HEK293 (cell line): ENCODE data around the gene ITPRIPL2.

ENCODE experiments used
- CTCF ChIA-PET: fragments of 350-600 bp; formaldehyde crosslinking; extraction: SDS; loops from one replicate; lab custom pipeline; 2021; ENCODE audit warnings: antibody characterized with exemption; lab: Yijun Ruan, JAX
- POLR2A ChIA-PET: fragments of 300-600 bp; formaldehyde crosslinking; extraction: SDS; loops from one replicate; lab custom pipeline; 2020; ENCODE audit warnings: antibody characterized with exemption, inconsistent platforms; lab: Yijun Ruan, JAX
- H3K27ac ChIP-seq: fragments of 200-500 bp; sonication (Bioruptor generic); 2 replicates; pipeline ENCODE4 v1.5.1; 2014; ENCODE audit warnings: low read depth, low read length, control low read depth, inconsistent platforms; ENCODE audit errors: extremely low read depth
- H3K36me3 ChIP-seq, 2 experiments: fragments of 200-500 bp in 1 of 2; sonication (Bioruptor generic) in 1 of 2; 1 replicate in 1 of 2; 2 replicates in 1 of 2; pipeline ENCODE4 v1.5.1; 2014 to 2017; ENCODE audit warnings: inconsistent platforms in 2 of 2, low read length in 2 of 2; ENCODE audit not compliant: control insufficient read depth in 2 of 2, insufficient read depth in 1 of 2
- H3K4me1 ChIP-seq: fragments of 200-500 bp; sonication (Bioruptor generic); 2 replicates; pipeline ENCODE4 v1.5.1; 2014; ENCODE audit warnings: mild to moderate bottlenecking, low read length, inconsistent platforms; ENCODE audit not compliant: control insufficient read depth, insufficient read depth
- H3K4me3 ChIP-seq: 2 replicates; pipeline ENCODE4 v1.5.1; 2011; ENCODE audit warnings: low read depth, mild to moderate bottlenecking, control low read depth, low read length, moderate library complexity
- H3K9me3 ChIP-seq: fragments of 200-500 bp; sonication (Bioruptor generic); 2 replicates; pipeline ENCODE4 v1.5.1; 2014; ENCODE audit warnings: low read depth, low read length, inconsistent platforms; ENCODE audit not compliant: control insufficient read depth, insufficient read depth
- GLIS2 ChIP-seq: fragments of 450-650 bp; formaldehyde crosslinking; IDR thresholded peaks from 2 replicates; pipeline ENCODE4 v1.5.1; 2016; ENCODE audit warnings: missing biosample characterization, missing genetic modification characterization
- HOXA7 ChIP-seq: sonication (generic); formaldehyde crosslinking; IDR thresholded peaks from 2 replicates; pipeline ENCODE4 v1.8.1; 2022; ENCODE audit warnings: missing genetic modification reagents, borderline replicate concordance
- IKZF3 ChIP-seq: fragments of 450-650 bp; IDR thresholded peaks from 2 replicates; pipeline ENCODE4 v1.5.0; 2018; ENCODE audit warnings: missing biosample characterization, mild to moderate bottlenecking, missing genetic modification characterization, moderate library complexity
- KLF7 ChIP-seq: fragments of 450-650 bp; formaldehyde crosslinking; IDR thresholded peaks from 2 replicates; pipeline ENCODE4 v1.5.1; 2016; ENCODE audit warnings: missing biosample characterization, missing genetic modification characterization, borderline replicate concordance
- PATZ1 ChIP-seq: fragments of 450-650 bp; formaldehyde crosslinking; IDR thresholded peaks from 2 replicates; pipeline ENCODE4 v1.5.1; 2016; ENCODE audit warnings: missing biosample characterization, missing genetic modification characterization
- ZFP69B ChIP-seq: fragments of 450-650 bp; formaldehyde crosslinking; IDR thresholded peaks from 2 replicates; pipeline ENCODE4 v1.5.1; 2016; ENCODE audit warnings: missing biosample characterization, missing genetic modification characterization
- ZIC2 ChIP-seq: fragments of 450-650 bp; formaldehyde crosslinking; IDR thresholded peaks from 2 replicates; pipeline ENCODE4 v1.5.1; 2016; ENCODE audit warnings: missing biosample characterization, missing genetic modification characterization
- ZNF121 ChIP-seq: fragments of 450-650 bp; formaldehyde crosslinking; IDR thresholded peaks from 2 replicates; pipeline ENCODE4 v1.5.1; 2016; ENCODE audit warnings: missing biosample characterization, missing genetic modification characterization
- ZNF416 ChIP-seq: fragments of 450-650 bp; formaldehyde crosslinking; IDR thresholded peaks from 2 replicates; pipeline ENCODE4 v1.5.1; 2016; ENCODE audit warnings: missing biosample characterization, missing genetic modification characterization
- ZNF449 ChIP-seq: fragments of 450-650 bp; formaldehyde crosslinking; IDR thresholded peaks from 2 replicates; pipeline ENCODE4 v1.5.1; 2017; ENCODE audit warnings: missing biosample characterization, mild to moderate bottlenecking, missing genetic modification characterization, moderate library complexity
- ZNF596 ChIP-seq: fragments of 450-650 bp; IDR thresholded peaks from 2 replicates; pipeline ENCODE4 v1.5.0; 2018; ENCODE audit warnings: missing biosample characterization, mild to moderate bottlenecking, missing genetic modification characterization, moderate library complexity
- ZNF629 ChIP-seq: fragments of 450-650 bp; formaldehyde crosslinking; IDR thresholded peaks from 2 replicates; pipeline ENCODE4 v1.5.1; 2017; ENCODE audit warnings: missing biosample characterization, missing genetic modification characterization
- ZNF664 ChIP-seq: fragments of 450-650 bp; formaldehyde crosslinking; IDR thresholded peaks from 2 replicates; pipeline ENCODE4 v1.5.1; 2016; ENCODE audit warnings: missing biosample characterization, missing genetic modification characterization
- TF ChIP-seq, protein P1 (sequence below): fragments of 450-650 bp; formaldehyde crosslinking; IDR thresholded peaks from 2 replicates; pipeline ENCODE4 v1.5.1; 2016; ENCODE audit warnings: missing biosample characterization, missing genetic modification characterization

Gene ITPRIPL2

GRCh38 chr16:19109288-19109664 is 4.5 kb upstream of the ITPRIPL2 start (continued):
- TF ChIP-seq ZFP69B (tag by site-specific recombination) (no peak), HOXA7 (no peak), GLIS2 (no peak)
- TF ChIP-seq, all 188 proteins: peak for 0

DNA sequence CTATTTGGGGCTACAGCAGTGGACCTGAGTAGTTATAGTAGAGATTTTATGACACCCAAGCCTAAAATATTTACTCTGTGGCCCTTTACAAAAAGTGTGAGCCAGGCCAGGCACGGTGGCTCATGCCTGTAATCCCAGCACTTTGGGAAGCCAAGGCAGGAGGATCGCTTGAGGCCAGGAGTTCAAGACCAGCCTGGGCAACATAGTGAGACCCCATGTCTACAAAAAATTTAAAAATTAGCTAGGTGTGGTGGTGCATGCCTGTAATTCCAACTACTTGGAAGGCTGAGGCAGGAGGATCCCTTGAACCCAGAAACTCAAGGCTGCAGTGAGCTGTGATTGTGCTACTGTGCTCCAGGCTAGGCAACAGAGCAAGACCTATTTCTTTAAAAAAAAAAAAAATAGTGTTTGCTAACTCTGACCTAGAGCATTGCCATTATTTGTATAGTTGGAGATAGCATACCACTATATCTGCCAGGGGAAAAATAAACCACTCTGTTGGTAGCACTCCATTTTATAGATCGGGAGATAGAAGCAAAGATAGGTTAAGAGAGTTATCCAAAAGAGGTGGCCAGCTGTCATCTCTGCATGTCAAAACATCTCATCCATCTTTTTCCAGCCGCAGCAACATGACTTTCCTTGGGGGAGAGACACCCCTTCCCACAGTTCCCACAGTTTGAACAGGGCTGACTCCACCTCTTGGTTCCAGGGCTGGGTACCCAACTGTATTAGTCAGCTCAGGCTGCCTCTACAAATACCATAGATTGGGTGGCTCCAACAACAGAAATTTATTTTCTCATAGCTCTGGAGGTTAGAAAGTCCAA is 3.0 kb upstream of the ITPRIPL2 start:
- TF ChIP-seq ZNF121 (tag by site-specific recombination) (peak; percentile 90), ZNF449 (tag by site-specific recombination) (no peak)
- TF ChIP-seq, protein P1, sequence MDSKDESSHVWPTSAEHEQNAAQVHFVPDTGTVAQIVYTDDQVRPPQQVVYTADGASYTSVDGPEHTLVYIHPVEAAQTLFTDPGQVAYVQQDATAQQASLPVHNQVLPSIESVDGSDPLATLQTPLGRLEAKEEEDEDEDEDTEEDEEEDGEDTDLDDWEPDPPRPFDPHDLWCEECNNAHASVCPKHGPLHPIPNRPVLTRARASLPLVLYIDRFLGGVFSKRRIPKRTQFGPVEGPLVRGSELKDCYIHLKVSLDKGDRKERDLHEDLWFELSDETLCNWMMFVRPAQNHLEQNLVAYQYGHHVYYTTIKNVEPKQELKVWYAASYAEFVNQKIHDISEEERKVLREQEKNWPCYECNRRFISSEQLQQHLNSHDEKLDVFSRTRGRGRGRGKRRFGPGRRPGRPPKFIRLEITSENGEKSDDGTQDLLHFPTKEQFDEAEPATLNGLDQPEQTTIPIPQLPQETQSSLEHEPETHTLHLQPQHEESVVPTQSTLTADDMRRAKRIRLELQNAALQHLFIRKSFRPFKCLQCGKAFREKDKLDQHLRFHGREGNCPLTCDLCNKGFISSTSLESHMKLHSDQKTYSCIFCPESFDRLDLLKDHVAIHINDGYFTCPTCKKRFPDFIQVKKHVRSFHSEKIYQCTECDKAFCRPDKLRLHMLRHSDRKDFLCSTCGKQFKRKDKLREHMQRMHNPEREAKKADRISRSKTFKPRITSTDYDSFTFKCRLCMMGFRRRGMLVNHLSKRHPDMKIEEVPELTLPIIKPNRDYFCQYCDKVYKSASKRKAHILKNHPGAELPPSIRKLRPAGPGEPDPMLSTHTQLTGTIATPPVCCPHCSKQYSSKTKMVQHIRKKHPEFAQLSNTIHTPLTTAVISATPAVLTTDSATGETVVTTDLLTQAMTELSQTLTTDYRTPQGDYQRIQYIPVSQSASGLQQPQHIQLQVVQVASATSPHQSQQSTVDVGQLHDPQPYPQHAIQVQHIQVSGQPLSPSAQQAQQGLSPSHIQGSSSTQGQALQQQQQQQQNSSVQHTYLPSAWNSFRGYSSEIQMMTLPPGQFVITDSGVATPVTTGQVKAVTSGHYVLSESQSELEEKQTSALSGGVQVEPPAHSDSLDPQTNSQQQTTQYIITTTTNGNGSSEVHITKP (tag by site-specific recombination), result peak; percentile 47; the same call in 1 of the 2 replicates
- H3K4me1 ChIP-seq, result no peaks in the 10 kb centered on the region; the same call in 1 of the 2 replicates
- H3K9me3 ChIP-seq, result no peaks in the 10 kb centered on the region
- peaks cover 0 to 12% of the 10 kb centered on the region in 2 experiments; a peak in 1 of 3 replicates for H3K36me3 ChIP-seq
- H3K4me3 ChIP-seq, result no peak overlapping the region
- ChIA-PET POLR2A (no interaction called here), CTCF (interaction anchor here (0.7 kb wide), 1 partner anchor 26 kb away, joined by 5 read pairs; no protein-coding TSS in a partner anchor)
- no peak overlapping the region for H3K27ac ChIP-seq

DNA sequence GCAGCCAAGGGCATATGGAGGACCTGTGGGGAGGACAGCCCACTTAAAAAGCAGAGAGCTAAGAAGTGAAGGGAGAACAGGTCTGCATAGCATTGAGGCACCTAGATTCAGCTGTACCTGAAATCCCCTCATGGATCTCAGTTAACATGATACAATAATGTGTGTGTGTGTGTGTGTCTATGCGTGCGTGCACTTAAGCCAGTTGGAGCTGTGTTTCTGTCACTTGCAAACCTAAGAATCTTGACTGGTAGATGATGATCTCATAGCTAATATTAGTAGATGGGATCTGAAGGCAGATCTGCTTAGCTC is 1.7 kb upstream of the ITPRIPL2 start:
- H3K36me3 ChIP-seq, result peaks cover 0 to 16% of the 10 kb centered on the region in 2 experiments; a peak in 1 of 3 replicates
- H3K9me3 ChIP-seq, result no peaks in the 10 kb centered on the region
- TF ChIP-seq ZNF121 (tag by site-specific recombination) (0 out of 2 replicates have a peak, but pooled peaks have one; percentile 2), ZNF596 (no peak), ZNF629 (tag by site-specific recombination) (0 out of 2 replicates have a peak, but pooled peaks have one; percentile 38), ZNF664 (tag by site-specific recombination) (peak; percentile 56; the same call in 1 of the 2 replicates)
- H3K27ac ChIP-seq, result no peak overlapping the region
- ChIA-PET CTCF (interaction anchor here (0.7 to 2.1 kb wide), 4 partner anchors 10 to 67 kb away, joined by 3 to 7 read pairs (median 4); no protein-coding TSS in a partner anchor), POLR2A (interaction anchor here (0.6 to 2.8 kb wide), 3 partner anchors 20 to 177 kb away, joined by 3 to 16 read pairs (median 3); no protein-coding TSS in a partner anchor)
- H3K4me1 ChIP-seq, result no peaks in the 10 kb centered on the region; the same call in 1 of the 2 replicates
- H3K4me3 ChIP-seq, result no peak overlapping the region

- Histone ChIP-seq H3K9me3 (no peaks in the 10 kb centered on the region), H3K4me1 (peaks cover 9% of the 10 kb centered on the region; the same call in 1 of the 2 replicates), H3K27ac (peak overlapping the region; percentile 82; the same call in 1 of the 2 replicates), H3K36me3 (peaks cover 0 to 16% of the 10 kb centered on the region in 2 experiments; a peak in 1 of 3 replicates), H3K4me3 (peak overlapping the region; percentile 69)
- CTCF ChIA-PET, result interaction anchor here (0.6 to 2.3 kb wide), 7 partner anchors 9 to 270 kb away, joined by 3 to 10 read pairs (median 3); no protein-coding TSS in a partner anchor
- POLR2A ChIA-PET, result interaction anchor here (0.6 to 2.8 kb wide), 8 partner anchors 9 to 437 kb away, joined by 3 to 16 read pairs (median 6); partner anchors contain the start of genes ARL6IP1 and RPS15A
- no peak for TF ChIP-seq IKZF3 (tag by site-specific recombination)
- TF ChIP-seq ZNF416 (tag by site-specific recombination), result no peak
- TF ChIP-seq ZIC2 (tag by site-specific recombination), result peak; percentile 68
- TF ChIP-seq KLF7 (tag by site-specific recombination), result no peak
- peak; percentile 10 for TF ChIP-seq PATZ1 (tag by site-specific recombination)
- TF ChIP-seq, protein P1 (tag by site-specific recombination), result peak; percentile 31
Measured at GRCh38 chr16:19114359-19115147, 789 bp downstream of the ITPRIPL2 start.
